ENCODE data around the gene STAB2.

Gene STAB2, protein sequence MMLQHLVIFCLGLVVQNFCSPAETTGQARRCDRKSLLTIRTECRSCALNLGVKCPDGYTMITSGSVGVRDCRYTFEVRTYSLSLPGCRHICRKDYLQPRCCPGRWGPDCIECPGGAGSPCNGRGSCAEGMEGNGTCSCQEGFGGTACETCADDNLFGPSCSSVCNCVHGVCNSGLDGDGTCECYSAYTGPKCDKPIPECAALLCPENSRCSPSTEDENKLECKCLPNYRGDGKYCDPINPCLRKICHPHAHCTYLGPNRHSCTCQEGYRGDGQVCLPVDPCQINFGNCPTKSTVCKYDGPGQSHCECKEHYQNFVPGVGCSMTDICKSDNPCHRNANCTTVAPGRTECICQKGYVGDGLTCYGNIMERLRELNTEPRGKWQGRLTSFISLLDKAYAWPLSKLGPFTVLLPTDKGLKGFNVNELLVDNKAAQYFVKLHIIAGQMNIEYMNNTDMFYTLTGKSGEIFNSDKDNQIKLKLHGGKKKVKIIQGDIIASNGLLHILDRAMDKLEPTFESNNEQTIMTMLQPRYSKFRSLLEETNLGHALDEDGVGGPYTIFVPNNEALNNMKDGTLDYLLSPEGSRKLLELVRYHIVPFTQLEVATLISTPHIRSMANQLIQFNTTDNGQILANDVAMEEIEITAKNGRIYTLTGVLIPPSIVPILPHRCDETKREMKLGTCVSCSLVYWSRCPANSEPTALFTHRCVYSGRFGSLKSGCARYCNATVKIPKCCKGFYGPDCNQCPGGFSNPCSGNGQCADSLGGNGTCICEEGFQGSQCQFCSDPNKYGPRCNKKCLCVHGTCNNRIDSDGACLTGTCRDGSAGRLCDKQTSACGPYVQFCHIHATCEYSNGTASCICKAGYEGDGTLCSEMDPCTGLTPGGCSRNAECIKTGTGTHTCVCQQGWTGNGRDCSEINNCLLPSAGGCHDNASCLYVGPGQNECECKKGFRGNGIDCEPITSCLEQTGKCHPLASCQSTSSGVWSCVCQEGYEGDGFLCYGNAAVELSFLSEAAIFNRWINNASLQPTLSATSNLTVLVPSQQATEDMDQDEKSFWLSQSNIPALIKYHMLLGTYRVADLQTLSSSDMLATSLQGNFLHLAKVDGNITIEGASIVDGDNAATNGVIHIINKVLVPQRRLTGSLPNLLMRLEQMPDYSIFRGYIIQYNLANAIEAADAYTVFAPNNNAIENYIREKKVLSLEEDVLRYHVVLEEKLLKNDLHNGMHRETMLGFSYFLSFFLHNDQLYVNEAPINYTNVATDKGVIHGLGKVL (N-terminal part only)

DNA sequence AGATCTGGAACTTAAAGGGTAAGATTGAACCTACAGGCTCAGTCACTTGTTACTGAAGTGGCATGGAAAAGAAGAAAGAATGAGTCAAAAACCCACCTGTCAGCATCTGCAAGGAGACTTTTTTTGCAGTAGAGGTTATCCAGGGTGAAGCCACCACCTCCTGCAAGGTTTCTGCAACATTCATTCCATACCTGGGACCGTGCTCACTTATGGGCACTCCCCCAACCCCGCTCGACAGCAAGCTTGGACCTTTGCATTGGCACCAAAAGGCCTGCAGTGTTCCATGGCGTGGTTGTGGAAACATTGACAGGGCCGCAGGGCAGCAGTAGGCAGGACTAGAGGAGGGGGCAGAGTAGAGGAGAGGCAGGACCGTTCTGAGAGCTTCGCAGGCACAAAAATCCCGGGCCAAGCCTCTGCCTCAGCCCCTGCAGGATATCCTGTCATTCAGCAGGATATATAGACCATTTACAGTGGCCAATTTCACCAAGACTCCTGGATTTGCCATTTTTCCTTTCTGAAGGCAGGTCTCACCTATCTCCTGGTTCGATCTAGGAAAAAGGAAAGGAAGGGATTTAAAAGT is at the start of gene STAB2:
STAB2 (plus strand) TSS at position 483 of the 580 bp plus-strand sequence. CDS start 204 bp downstream, outside the sequence.
- no peak for DNase-seq

DNA sequence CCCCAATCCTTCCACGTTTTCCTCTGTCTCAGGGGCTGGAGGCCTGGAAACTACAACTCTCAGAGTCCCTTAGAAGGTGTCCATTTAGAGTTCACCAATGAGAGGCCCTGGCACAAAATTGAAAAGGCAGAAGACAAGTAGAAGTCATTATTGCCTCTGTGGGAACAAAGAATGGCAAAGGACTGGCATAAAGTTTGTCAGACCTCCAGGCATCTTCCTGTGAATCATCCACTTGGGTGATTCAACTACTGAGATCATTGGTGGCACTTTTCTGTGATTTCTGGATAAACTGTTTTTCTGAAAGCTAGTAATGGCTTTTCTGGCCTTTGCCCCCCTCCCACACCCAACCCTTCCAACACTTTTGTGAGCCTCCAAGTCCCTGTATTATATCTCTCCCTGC is 48.7 kb upstream of the STAB2 start:
- no peak for DNase-seq

DNA sequence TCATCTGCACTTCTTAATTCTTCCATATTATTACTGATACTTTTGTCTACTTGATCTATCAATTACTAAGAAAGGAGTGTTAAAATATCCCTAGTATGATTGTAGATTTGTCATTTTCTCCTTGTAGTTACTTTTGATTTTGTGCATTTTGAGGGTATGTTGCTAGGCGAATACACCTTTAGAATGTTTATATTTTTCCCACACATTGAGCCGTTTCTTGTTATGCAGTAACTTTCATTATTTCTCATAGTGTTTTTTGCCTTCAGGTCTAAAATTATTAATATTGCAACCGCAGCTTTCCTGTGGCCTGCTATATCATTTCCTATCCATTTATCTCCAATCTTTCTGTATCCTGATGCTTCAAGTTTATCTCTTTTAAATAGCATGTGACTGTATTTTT is 46.8 kb upstream of the STAB2 start:
- peak; percentile 10 for DNase-seq

DNA sequence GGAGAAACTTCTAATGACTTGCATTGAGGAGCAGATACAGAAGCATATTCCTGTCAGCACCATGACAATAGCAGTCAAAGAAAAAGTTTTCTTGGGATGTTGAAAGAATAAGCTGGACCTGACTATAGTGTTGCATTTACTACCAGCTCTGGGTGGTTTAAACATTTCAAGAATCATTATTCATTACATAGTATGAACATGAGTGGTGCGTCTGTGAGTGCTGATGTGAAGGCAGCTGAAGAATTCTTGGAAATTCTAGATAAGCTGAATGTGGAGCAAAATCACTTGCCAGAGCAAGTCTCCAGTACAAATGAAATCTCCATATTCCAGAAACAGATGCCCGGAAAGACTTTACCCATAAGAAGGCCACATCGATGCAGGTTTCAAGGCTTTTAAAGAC is 45.0 kb upstream of the STAB2 start:
- no peak for DNase-seq

DNA sequence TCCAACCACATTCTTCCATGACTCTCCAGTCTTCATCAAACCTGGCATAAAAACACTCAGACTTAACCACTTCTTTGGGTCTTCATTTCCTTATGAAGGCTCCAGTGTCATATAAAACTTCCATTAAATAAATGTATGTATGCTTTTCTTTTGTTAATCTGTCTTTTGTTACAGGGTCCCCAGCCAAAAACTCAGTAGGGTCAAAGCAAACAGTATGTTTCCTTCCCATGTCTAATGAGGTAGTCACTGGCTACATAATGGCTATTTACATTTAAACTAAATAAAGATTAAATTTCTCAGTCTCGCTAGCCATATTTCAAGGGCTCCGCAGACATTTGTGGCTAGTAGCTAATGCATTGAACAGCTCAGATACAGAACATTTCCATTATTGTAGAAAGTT is 40.1 kb upstream of the STAB2 start:
- no peak for DNase-seq

DNA sequence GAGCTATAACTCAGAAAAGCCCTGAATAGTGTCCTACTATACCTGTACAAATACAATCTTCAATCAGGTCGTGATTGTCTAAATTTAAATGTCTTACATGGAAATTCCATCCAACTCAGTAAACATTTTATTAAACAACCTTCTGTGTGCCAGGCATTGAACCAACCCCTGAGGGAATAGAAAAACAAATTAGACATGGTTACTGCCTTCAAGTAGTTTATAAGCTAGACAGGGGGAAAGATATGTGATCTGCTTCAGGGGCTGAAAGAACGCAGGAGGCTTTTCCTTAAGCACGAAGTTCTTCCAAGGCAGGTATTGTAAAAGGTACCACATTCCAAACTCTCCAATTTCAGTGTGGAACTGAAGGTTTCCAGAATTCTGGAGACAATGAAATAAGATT is 39.7 kb upstream of the STAB2 start:
- DNase-seq, result no peak

DNA sequence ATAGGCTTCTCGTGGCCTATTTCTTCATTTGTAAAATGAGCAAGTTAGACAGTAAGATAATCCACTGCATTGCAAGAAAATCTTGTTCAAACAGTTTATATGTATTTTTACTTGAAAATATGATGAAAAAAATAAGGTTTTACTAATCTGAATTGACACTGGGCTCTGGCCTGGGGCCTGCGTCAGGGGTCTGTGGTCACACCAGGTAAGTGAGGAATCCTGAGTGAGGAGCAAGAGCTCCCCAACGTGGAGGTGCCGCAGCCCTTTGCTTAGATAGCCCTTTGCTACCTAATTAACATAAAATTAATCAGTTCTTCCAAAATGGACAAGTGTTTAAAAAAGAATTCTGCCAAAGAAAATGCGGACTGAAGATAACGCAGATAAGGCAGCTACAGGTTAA is 39.1 kb upstream of the STAB2 start:
- no peak for DNase-seq

DNA sequence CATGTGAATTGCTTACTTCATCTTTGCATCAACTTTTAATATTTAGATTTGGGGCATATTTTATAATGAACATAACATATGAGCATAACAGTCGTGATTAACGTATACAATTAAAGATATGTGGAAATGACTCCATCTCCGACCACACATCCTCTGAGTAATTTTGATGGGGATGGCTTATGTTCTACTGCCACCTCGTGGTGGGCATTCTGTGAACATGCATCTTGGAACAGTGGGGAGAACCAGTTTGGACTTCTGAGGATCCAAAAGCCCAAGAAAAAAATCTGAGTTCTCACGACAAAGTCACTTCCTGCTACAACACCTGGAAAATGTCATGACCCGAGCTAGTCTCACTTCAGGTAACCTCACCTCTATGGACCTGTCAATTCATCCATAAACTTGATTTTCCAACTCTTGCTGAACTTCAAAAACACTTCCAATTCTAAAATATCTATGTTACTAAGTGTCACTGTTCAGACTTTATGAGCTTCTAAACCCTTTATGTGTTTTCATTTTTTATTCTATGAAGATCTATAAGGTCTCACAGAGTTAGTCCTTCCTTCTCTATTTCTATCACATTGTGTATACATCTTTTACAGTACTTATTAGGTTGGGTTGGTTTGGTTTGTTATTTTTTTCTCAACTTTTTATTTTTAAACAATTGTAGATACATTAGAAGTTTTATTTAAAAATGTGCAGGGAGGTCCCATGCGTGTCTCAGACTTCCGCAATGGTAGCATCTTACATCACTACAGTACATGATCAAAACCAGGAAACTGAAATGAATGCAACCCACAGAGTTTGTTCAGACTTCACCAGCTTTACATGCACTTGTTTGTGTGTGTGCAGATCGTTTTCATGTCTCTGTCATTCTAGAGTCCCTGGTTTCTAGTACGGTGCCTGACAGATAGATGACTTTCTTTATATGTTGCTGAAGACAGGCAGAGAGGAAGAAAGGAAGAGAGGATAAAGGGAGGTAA is 38.2 kb upstream of the STAB2 start:
- DNase-seq, result peak; percentile 79

DNA sequence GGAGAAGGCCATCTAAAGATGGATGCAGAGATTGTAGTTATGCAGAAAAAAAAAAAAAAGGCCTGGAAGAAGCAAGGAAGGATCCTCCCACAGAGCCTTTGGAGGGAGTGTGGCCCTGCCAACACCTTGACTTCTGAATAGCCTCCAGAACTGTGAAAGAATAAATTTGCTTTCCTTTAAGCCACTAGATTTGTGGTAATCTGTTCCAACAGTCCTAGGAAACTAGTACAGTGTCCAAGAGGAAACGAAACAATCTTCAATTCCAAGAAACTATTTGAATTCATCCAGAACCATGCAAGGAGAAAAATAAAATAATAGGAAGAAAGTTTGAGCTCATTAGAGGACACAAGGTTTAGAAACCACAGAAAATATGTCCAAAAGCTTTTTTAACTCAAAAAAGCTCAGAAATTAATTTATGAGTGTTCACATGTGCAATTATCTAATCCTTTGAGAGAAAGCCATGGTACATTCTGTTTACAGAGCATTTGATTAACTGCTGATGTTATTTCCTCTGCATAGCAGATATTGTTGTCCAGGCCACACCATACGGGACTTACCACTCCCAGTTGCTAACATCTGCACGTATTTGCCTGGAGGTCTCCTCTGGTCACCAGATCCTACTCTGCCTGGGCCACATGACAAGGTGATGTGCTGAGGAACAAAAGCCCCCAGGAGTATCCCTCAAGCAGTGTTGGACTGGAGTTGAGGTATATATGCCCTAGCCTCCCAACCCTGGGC is 30.0 kb upstream of the STAB2 start:
- no peak for DNase-seq

DNA sequence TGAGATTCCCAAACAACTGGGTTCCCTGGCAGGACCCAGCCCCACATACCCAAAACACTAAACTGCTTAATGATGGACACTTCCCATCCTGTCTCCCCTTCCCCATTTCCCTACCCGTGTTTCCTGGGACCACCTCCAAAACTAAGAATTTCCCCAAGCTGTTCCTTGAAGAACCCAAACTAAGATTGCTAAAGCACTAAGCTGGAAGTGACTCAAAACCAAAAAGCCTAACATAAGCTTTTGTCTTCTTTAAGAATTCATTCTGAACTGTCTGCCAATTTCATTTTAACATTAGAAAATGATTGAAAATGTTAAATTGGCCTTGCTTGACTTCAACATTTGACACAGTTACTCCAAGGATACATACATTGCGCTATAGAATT is 29.5 kb upstream of the STAB2 start:
- DNase-seq, result no peak

DNA sequence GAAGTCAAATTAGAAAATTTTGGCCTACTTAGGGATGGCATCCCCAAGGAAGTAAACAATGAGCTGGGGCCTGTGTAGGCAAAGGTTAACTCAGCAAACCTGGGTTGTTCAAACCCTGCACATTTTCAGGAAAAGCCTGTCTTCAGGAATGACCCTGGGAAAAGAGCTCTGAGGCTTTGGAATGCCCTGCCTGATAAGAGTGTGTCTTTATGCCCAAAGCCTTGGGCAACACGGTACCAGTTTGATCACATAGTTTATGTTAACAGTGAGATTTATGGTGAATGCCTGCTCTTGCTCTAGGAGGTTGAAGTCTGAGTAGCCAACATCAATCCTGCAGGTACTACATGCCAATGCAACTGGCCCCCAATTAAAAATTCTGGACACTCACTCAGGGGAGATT is 28.2 kb upstream of the STAB2 start:
- no peak for DNase-seq

DNA sequence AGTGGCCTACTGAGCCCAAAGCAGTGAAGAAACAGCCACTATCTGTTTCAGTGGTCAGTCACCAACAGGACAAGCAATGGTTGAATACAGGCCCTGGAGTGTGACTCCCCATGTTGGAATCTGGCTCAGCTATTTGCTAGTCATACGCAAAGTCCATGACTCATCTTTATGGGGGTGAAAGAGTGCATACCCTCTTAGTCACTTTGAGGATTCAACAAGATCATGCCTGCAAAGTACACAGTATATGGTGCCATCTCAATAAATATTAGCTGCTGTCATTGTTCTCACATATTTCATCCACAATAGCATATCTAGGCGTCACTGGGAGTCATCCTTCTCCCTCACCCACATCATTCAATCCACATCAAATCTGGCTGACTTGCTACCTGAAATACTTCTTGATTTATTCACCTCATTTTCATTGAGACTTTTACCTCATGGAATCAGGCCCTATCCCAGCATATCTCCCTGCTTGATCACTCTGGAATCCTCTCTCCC is 26.4 kb upstream of the STAB2 start:
- no peak for DNase-seq

DNA sequence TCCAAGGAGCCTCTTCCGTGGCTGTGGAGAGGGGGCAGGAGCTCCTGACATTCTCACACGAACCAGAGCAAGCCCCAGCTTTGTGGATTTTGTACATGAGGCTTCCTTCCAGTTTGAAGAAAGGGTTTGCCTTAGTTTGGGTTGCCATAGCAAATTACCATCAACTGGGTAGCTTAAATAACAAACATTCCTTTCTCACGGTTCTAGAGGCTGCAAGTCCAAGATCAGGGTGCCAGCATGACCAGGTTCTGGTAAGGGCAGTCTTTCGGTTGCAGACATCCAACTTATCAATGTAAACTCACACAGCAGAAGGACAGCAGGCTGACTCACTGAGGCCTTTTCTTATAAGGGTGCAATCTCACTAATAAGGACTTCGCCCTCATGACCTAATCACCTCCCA is 25.9 kb upstream of the STAB2 start:
- DNase-seq, result no peak

DNA sequence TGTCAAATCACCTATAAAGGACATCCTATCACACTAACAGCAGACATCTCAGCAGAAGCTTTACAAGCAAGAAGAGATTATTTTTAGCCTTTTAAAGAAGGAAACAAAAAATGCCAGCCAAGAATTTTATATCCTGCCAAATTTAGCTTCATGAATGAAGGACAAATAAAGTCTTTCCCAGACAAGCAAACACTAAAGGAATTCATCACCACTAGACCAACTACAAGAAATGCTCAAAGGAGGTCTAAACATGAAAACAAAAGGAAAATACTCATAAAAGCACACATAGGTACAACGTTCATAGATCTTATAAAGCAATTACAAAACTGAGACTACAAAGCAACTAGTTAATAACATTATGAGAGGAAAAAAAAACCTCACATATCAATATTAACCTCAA is 20.7 kb upstream of the STAB2 start:
- no peak for DNase-seq

DNA sequence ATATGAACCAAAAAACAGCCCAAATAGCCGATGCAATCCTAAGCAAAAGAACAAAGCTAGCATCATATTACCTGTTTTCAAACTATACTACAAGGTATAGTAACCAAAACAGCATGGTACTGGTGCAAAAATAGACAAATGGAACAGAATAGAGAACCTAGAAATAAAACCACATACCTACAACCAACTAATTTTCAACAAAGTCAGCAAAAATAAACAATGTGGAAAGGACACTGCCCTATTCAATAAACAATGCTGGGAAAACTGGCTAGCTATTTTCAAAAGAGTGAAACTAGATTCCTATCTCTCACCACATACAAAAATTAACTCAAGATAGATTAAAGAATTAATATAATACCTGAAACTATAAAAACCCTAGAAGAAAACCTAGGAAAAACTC is 17.8 kb upstream of the STAB2 start:
- DNase-seq, result no peak

DNA sequence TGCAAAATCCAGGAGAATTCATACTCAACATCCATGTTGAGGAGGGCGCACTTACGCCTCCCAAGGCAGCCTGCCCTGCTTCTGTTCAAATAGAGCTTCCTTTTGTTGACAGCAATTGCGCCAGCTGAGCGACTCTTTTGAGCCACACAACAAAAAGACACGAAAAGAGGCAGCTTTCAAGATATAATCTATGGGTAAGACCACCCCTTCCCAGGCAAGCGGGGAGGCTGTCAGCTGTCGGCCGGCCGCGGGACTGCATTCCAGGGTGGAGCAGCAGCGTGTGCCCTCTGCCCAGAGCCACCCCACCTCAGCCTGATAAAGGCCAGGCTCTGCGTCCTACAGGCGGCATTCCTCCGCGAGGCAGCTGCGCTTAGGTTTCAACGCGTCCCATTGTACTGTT is 15.8 kb upstream of the STAB2 start:
- peak; percentile 20 for DNase-seq

DNA sequence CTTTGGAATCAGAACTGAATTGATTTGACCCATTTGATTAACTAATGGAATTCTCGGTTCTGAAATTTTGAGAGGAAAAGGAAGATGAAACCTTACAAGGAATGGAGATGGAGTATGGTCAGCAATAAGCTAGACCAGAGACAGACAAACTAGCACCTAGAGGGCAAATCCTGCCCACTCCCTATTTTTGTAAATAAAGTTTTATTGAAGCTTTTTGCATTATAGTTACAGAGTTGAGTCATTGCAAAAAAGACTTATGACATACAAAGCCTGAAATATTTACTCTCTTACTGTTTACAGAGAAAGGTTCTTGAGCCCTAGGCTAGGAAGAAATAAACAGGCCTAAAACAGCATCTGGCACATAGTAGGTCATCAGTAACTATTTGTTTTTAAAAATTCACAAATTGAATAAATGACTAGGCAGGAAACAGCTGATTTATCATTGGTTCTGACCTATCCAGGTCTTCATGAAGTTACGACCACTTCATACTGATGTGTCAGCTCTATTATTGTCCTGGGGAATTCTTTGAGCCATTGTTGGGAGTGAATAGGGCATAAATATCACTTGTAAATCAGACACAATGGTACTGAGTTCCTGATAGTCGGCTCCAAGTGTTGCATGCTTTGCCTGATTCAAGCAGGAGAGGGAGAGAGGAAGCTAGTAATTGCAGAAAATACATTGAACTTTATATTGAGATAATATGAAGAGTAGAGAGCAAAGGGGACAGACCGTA is 14.6 kb upstream of the STAB2 start:
- no peak for DNase-seq

DNA sequence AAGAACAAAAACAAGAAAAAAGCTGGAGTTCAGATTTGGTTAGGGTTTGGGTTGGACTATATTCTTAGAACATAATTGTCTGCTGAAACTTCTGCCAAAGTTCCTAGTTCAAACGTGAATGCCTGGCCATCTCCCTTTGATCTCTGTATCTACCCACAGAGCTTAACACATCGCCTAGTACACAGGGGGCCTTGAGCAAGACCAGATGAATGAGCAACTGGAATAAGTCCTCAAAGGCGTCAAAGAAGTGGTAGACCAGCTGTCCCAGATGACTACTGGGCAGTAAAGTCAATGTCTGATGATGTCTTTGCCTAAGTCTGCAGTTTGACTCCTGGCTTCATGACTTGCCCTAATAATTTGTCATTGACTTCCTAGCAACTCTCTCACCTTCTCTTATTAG is 13.9 kb upstream of the STAB2 start:
- no peak for DNase-seq

DNA sequence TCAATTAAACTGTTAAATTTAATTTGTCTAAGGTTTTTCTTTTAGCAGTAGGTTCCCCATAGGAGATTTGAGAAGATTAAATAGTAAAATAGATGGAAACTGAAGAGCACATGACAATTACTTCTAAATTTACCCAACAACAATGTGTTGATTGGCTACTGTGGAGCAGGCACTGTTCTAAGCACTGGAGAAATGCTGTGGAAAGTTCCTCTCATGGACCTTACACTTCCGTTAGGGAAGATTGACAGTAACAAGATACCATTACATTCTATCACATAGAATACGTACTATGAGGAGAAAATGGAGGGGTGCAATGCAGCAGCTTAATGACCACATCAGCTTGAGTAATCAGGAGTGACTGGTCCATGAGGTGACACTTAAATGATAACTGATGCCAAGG is 8.1 kb upstream of the STAB2 start:
- DNase-seq, result no peak

DNA sequence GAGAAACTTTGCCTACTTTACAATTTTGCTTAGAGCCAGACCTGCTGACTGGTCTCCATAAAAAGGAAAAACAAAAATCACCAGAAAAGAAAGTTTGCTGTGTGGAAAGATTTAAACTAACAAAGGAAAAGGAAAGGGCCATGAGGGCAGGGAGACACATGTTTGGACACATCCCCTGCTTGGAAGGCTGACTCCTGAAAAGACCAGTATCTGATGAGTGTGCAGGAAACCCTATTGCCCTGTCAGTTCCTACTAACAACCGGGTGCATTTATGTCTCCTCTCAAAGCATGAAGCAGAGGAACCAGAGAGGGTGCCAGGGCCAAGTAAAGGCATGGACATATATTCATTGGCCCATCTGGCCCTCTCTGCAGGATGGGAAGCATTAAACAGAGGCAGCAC is 7.0 kb upstream of the STAB2 start:
- no peak for DNase-seq
